HG03575 (cell line): ENCODE results near the gene ZMAT3.

Experiments used
- ATAC-seq: cut with Tn5 transposase; IDR thresholded peaks from one replicate; pipeline ENCODE4 v1.9.1; 2021; ENCODE audit not compliant: unreplicated experiment, insufficient number of reproducible peaks, low FRiP score; ENCODE audit errors: extremely low read depth

Gene ZMAT3

DNA sequence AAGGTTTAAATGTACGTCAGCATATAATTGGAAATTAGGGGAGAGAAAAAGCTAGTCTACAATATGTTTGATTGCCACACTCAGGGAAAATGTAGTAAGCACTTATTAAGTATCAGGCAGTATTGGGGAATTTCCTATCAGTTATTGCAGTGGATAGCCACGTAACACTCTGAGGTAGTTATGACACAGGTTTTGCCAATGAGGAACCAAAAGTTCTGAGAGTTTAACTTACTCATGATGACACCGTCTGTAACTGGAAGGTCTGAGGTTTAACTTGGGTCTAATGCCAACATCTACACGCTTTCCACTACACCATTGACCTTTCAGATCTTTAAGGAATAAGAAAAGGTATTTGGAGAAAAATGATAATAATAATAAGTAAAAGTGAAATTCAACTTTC, 89.5 kb downstream of the ZMAT3 start:
- no peak for ATAC-seq

DNA sequence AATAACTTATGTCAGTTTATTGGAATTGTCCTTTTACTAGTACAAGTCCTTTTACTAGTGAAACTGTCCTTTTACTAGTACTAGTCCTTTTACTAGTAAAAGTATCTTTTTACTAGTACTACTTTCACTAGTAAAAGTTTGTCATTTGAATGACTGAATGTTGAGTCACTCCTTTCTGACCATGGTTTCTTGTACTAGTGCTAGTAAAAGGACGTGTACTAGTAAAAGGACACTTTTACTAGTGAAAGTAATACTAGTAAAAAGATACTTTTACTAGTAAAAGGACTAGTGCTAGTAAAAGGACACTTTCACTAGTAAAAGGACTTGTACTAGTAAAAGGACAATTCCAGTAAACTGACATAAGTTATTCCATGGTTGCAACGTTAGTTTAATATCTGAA, 96.3 kb downstream of the ZMAT3 start:
- ATAC-seq = no peak

DNA sequence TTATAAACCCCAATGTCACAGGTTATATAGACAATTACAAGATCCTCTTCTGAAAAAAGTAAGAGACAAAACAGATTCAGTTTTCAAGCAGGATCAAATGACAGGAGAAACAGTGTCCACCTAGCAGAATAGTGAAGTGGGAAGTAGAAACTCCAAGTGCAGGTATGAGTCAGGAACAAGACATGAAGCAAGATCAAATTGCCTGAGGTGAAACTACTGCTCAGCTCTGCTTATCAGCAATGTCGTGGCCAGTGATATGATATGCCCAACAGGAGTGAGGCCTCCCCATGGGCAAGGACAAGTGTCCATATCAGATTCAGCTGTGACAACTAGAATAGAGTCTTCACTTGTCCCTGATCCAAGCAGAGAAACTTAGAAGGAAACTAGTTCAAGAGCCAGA, 100.0 kb downstream of the ZMAT3 start:
- ATAC-seq = no peak

DNA sequence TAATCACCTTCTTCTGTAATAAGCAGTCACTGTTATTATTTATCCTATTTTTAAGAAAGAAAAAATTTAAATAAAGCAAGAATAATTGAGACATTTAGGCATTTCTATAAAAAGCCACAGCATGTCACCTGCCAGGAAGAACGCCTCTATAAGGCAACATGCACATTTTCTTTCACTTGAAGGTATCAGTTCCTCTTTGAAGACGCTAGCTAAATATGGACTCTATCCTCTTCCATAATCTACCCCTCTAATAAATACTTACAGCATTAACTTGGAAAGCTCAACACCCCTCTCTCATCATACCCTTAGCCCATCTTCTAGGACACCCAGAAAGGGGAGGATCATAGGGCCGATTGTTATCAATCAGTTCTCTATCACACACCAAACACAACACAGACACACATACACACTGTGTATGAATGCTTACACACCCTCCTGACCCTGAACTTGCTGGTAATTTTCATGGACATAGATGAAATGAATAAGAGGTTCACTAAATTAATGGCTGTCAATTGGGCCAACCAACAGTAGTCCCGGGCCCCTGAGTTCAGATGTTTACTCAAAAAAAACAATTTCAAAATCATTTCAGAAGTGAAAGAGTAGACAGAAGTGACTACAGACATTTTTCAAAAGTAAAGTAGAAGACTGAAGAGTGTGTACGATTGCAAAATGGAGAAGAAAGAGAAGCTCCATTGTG, 102.5 kb downstream of the ZMAT3 start:
- peak; percentile 82 for ATAC-seq
